Suppressor macrophage treated with lipopolysaccharide for 1 hour (primary cell): Measurements from ENCODE around the gene WIZ.
"Not testable (repeated sequence)": the region's sequence is repeated elsewhere in the genome, so short reads cannot be mapped to it uniquely, and the experiment has no call there.

Experiments
- DNase-seq, 3 donors: peaks; one replicate each; pipeline ENCODE4 v3.0.0-alpha.2; 2020 to 2022

WIZ gene

DNA sequence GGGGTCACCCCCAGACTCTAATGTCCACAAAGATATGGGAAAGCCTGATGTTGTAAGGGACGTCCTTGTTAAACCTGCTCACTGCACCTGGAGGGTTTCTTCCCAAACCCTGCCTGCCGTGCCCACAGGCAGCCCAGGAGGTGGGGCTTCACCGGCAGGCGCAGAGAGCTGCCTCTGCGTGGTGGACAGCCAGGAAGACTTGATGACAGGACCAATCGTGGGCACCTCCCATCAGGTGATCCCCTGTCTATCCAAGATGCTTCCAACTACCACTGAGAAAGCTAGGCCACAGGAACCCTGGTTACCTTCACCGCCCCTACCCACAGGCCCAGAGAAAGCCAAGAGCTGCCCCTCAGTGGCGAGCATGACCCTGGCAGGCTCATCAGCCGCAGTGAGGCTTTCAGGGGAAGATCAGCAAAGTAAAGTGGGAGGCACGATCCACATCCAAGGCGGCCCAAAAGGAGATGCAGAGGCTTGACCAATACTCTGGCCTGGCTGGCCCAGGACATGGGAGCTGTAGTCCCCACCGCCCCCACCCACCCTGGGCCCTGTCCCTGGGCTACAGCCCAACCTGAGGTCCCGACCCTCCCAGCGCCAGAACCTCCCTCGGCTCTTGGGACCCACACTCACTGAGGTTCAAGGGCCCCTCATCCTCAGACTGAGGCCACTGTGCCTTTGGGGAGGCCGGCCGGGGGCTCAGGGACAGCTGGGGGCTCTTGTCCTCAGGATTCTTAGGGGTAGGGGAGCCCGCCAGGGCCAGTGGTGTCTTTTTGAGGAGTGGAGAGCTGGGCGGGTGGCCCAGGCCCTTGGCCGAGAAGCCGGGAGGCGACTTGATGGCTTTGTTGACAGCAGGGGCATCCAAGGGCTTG, 20.6 kb downstream of the WIZ start:
- no peak for DNase-seq

DNA sequence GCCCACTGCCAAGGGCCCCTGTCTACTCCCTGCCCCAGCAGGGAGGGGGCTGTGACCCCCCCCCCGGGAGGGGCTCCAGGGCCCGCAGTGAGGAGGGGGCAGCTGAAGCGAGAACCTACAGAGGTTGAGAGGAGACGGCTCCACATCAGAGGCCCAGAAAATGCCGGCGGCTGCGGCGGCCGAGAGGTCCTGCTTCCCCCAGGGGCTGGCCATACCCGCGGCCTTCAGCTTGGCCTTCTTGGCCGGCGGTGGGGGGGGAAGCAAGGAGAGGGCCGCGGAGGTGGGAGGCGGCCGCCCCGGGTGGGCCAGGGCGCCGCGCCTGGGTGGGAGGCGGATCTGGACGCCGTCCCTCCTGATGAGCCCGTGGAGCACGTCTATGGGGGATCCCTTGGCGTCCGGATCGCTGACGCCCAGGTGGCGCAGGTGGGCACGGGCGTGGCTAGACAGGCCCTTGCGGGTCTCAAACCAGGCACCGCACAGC, 21.7 kb downstream of the WIZ start:
- no peak for DNase-seq

GRCh38 chr19:15427350-15427700, 22.4 kb downstream of the WIZ start:
- no peak for DNase-seq

- no peak for DNase-seq
These were observed 23.0 kb downstream of the WIZ start for GRCh38 chr19:15426485-15427349.

DNA sequence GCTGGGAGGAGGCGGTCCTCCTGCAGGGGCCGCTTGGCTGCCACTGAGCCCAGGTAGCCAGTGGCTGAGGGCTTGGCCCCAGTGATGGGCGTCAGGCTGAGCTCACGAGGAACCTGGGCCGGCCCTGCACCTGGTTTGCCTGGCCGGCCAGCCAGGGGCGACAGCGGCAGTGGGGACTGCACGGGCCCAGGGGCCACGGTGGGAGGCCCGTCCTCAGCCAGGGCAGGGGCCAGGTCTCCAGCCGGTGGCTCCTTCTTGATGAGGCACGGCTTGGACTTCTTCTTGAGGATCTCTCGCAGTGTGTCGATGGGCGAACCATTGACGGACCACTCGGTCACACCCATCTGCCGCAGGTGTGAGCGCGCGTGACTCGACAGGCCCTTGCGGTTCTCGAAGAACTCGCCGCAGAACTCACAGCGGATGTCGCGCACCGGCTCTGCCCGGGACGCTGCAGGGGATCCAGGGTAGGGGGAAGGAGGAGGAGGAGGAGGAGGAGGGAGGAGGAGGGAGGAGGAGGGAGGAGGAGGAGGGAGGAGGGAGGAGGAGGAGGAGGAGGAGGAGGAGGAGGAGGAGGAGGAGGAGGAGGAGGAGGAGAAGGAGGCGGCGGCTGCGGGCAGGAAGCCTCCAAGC, 24.3 kb downstream of the WIZ start:
- no peak for DNase-seq

DNA sequence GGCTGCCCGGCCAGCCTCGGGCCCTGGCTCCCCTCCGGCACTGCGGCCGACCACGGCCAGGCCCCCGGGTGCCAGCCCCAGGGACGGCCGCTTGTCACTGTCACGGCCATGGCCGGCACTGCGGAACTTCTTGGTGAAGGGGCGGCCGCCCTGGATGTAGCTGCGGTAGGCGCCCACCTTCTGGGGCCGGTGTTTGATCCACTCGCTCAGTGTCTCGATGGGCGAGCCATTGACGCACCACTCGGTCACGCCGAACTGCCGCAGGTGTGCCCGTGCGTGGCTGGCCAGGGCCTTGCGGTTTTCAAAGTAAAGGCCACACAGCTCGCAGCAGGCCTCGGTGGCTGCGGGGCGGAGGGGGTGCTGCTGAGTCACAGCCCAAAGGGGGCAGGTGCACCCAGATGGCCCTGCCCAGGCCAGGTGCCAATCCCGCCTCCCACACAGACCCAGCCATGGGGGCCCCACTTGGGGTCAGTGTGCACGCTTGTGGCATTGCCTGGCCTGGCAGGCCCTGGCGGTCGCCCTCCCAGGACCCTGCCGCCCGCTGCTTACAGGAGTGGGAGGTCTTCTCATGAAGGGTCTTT, 25.0 kb downstream of the WIZ start:
- DNase-seq: no peak

- no peak for DNase-seq
These were observed 25.6 kb downstream of the WIZ start for GRCh38 chr19:15424121-15424520.

DNA sequence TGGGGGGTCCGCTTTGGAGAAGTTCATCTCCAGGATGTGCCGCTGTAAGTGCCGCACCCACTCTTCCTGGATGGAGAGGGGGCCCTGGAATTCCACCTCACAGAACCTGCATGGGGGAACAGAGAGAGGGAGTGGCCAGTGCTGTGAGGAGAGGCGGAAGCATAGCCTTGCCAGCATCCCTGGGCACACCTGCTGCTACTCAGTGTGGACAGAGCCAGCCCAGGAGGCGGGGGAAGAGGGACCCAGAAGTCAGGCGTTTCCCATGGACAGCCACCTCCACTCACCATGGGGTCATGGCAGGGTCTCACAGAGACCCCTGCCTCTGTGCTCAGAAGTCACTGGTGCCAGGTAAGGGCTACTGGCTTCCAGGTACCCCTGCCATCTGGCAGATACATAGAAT, 26.6 kb downstream of the WIZ start:
- DNase-seq: no peak

- no peak for DNase-seq
These were observed 27.3 kb downstream of the WIZ start for GRCh38 chr19:15422296-15423075.

GRCh38 chr19:15421721-15422260, 28.0 kb downstream of the WIZ start:
- DNase-seq: no peak

GRCh38 chr19:15421136-15421695, 28.5 kb downstream of the WIZ start:
- no peak for DNase-seq

DNA sequence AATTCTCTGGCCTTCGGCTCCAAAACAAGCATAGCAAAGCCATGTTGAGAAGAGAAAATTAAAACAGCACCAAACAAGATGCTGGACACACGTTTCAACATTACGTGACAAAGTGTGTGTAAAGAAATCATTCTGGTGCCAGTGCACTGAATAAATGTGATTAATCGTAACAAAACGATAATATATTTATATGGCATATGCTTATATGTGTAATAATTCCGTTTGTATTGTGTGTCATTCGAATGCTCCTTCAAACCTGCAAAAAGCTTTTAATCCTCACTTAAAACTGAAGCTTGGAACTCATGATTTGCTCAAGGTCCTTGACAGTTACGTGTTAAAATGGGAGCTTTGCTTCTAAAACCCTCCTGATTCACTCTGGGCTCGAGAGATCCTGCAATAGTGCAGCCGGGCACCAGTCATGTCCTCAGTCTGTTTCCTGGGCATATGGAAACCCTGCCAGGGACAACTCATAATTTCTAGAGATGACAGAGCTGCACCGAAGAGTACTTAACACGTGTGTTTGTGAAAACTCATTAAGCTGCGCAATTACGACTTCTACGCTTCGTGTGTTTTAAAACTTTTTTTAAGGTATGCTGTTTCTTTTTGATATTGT, 30.2 kb downstream of the WIZ start:
- DNase-seq: peak in 2 of 3 donors; percentile 14 to 23

DNA sequence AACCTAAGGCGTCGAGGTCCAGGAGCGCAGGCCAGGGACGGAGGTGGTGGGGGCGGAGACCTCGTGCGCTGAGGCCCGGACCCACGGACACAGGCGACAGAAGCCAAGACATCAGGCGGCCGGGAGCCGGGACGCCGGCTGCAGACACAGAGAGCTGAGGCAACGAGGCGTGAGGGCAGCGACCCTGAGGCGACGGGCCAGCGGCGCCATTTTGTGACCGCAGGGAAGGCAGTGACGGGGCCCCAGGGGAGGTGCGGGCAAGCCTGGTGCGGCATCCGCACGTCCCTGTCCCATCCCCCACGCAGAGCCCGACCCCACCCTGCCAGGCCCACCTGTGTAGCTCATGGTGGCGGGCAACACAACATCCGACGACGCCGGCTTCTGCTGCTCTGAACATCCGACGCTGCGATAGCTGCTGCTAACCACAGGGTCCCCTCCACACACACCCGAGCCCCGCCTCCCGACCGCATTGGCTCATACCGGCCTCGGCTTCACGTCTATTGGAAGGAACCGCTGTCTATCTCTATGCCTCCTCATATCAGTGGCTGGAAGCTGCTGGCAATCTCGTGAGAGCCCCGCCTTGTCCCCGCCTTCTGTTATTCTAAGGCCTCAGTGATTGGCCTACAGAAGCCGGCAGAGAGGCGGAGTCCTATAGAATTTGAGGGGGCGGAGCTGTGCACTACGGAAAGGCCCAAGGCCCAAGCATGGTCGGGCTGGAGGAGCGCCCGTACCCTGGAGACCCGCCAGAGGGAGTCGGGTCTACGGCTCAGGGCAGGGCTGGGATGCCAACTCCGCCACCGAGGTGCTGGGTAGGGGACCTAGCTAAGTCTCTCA, 31.0 kb downstream of the WIZ start, which contains the start of gene AKAP8L:
AKAP8L (minus strand) TSS at position 410 of the 834 bp plus-strand sequence; CDS start at position 345, 65 bp downstream.
- DNase-seq: peak; percentile 99 to 100 (median 99)

DNA sequence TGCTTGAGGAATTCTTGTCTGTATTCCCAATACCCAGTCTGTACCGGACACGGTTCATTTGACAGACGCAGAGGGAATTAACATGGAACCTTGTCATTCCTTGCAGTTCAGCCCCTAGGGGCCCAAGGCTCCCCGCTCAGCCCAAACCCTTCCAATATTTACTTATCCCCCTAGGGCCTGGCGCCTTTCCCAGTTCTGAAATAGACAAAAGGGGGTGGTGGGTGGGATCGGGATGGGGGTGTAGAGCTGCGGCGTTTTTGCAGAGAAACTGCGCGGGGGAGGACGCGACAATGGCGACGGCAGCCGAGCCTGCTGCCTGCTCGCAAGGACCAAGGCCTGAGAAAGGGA, 31.6 kb downstream of the WIZ start:
- DNase-seq: peak in 1 of 3 donors; percentile 33

GRCh38 chr19:15417699-15418098, 32.1 kb downstream of the WIZ start:
- DNase-seq: peak in 1 of 3 donors; percentile 15

- no peak for DNase-seq
These were observed 36.9 kb downstream of the WIZ start for GRCh38 chr19:15412832-15413231.

GRCh38 chr19:15411351-15411750, 38.4 kb downstream of the WIZ start:
- not testable (repeated sequence) for DNase-seq

DNA sequence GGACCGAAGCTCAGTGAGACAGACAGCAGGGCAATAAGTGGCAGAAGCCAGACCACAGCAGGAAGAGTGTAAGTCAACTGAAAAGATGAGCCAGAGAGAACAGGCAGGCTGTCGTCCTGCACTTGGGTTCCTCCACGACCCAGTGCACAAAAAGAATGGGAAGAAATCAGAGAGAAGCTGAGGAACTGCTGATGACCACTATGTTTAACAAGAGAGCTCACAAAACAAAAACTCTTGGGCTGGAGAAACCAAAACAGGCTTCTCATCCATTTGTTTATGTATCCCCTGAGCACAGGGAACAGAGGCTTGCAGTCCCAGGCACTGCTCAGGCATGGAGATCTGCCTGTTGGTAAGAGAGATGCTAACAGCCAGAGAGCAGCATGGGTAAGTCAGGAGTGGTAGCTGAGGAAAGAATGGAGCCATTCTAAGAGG, 45.0 kb downstream of the WIZ start:
- no peak for DNase-seq

DNA sequence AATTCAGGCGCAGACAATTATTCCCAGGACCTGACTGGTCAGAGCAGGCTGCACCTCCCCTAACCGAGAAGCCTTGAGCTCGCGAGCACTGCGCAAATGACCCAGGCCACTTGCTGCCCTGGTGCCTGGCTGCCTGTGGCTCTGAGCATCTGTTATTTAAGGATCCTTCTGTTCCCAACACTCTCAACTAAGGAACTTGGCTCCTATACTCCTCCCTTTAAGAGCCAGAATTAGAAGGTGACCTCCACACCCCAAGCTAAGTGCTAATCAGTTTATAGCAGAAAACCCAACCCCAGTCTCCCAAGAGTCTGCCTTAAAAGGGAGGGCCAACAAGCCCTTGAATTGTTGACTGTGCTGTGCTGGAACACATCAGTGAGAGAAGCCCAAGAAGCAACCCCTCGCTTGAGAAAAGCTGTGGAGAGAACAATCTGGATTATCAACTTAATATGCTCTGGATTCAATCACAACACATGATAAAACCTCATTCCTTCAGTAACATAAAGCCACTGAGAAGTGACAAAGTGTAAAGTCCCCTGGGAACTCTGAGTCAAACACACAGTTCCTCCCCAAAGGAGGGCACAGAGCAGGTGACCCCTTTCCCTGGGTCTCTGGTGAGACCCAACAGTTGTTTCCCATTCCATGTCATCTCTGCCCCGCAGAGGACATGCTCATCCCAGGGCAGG, 45.5 kb downstream of the WIZ start:
- no peak for DNase-seq
